H1 (cell line): ENCODE results near the gene PAK5. TPM values are rescaled to one million over a fixed set of nuclear protein-coding genes. Genes with fewer than 3 reads are reported as not detected.

ENCODE experiments used
- CTCF ChIA-PET: fragments of 300-600 bp; sonication (Branson Sonifier 250); formaldehyde crosslinking; loops from one replicate; lab custom pipeline; 2021; ENCODE audit not compliant: partially characterized antibody; lab: Charles Lee
- POLR2A ChIA-PET: fragments of 300-600 bp; sonication (Branson Sonifier 250); formaldehyde crosslinking; loops from one replicate; lab custom pipeline; 2021; ENCODE audit warnings: inconsistent platforms; ENCODE audit not compliant: partially characterized antibody; lab: Charles Lee
- DNase-seq, 2 experiments: peaks; one replicate each; pipeline versions ENCODE4 v3.0.0 to v3.0.0-alpha.2; 2010 to 2022; ENCODE audit warnings: low spot score in 2 of 2, low read depth in 1 of 2, mixed read lengths in 1 of 2
- FAIRE-seq: peaks from 2 replicates; lab custom pipeline; 2011; peaks lifted over from hg19 to GRCh38; lab: Jason Lieb, UNC
- H2AFZ ChIP-seq: 2 replicates; pipeline ENCODE4 v1.8.1; 2012; ENCODE audit warnings: low read length, inconsistent platforms
- H2AK5ac ChIP-seq: 2 replicates; pipeline ENCODE4 v1.6.1; 2013; ENCODE audit warnings: low read depth, low read length
- H2BK120ac ChIP-seq: replicated peaks from 2 replicates; pipeline ENCODE3; 2013; ENCODE audit warnings: low read depth, low read length, inconsistent platforms
- H2BK12ac ChIP-seq: 2 replicates; pipeline ENCODE4 v1.6.1; 2013; ENCODE audit warnings: low read depth, low read length
- H2BK15ac ChIP-seq: 2 replicates; pipeline ENCODE4 v1.6.1; 2013; ENCODE audit warnings: low read length
- H2BK20ac ChIP-seq: 2 replicates; pipeline ENCODE4 v1.6.1; 2013; ENCODE audit warnings: low read length
- H2BK5ac ChIP-seq: 2 replicates; pipeline ENCODE4 v1.6.1; 2013; ENCODE audit warnings: low read depth, low read length
- H3K14ac ChIP-seq: 2 replicates; pipeline ENCODE4 v1.6.1; 2013; ENCODE audit warnings: inconsistent platforms; ENCODE audit not compliant: insufficient read length
- H3K18ac ChIP-seq: 2 replicates; pipeline ENCODE4 v1.6.1; 2013; ENCODE audit warnings: low read length; ENCODE audit errors: extremely low read depth
- H3K23ac ChIP-seq: 2 replicates; pipeline ENCODE4 v1.6.1; 2013; ENCODE audit warnings: inconsistent platforms; ENCODE audit not compliant: insufficient read length
- H3K23me2 ChIP-seq: 2 replicates; pipeline ENCODE4 v1.6.1; 2013; ENCODE audit warnings: low read depth, low read length
- H3K27ac ChIP-seq: 2 replicates; pipeline ENCODE4 v1.6.1; 2011; ENCODE audit warnings: low read depth, low read length, inconsistent platforms
- H3K27me3 ChIP-seq, 4 experiments: replicated peaks in 1 of 4; 1 replicate in 1 of 4; 2 replicates in 3 of 4; pipeline versions ENCODE4 v1.6.1 to v1.8.1; 2011 to 2013; ENCODE audit warnings: low read length in 3 of 4, mild to moderate bottlenecking in 3 of 4, inconsistent platforms in 2 of 4, mixed read lengths in 2 of 4, moderate library complexity in 1 of 4; ENCODE audit not compliant: control insufficient read depth in 3 of 4, insufficient read depth in 3 of 4; ENCODE audit errors: extremely low read depth in 1 of 4
- H3K36me3 ChIP-seq, 4 experiments: 2 replicates each; pipeline versions ENCODE4 v1.6.1 to v1.8.1; 2011 to 2013; ENCODE audit warnings: mild to moderate bottlenecking in 4 of 4, low read length in 3 of 4, moderate library complexity in 2 of 4, control low read depth in 1 of 4, inconsistent platforms in 1 of 4; ENCODE audit not compliant: insufficient read depth in 4 of 4, control insufficient read depth in 2 of 4
- H3K4ac ChIP-seq: replicated peaks from 2 replicates; pipeline ENCODE3; 2013; ENCODE audit warnings: low read length, low read depth, mixed read lengths, inconsistent platforms; ENCODE audit not compliant: insufficient read length
- H3K4me1 ChIP-seq, 4 experiments: replicated peaks in 1 of 4; 1 replicate in 1 of 4; 2 replicates in 3 of 4; pipeline versions ENCODE4 v1.6.1 to v1.8.1; 2011 to 2013; ENCODE audit warnings: low read length in 3 of 4, inconsistent platforms in 2 of 4, mixed read lengths in 1 of 4; ENCODE audit not compliant: insufficient read depth in 4 of 4, control insufficient read depth in 3 of 4
- H3K4me2 ChIP-seq, 2 experiments: 2 replicates each; pipeline versions ENCODE4 v1.6.1 to v1.8.1; 2011 to 2013; ENCODE audit warnings: low read depth in 2 of 2, low read length in 2 of 2, control low read depth in 1 of 2, inconsistent platforms in 1 of 2, mild to moderate bottlenecking in 1 of 2; ENCODE audit not compliant: insufficient read depth in 1 of 2
- H3K4me3 ChIP-seq, 4 experiments: fragments of 200-600, 300-600 bp in 1 of 4; sonication (generic), shearing (Covaris generic), sonication (Bioruptor Twin) in 1 of 4; 2 replicates each; pipeline versions ENCODE4 v1.5.1 to v1.8.1; 2011 to 2016; ENCODE audit warnings: low read length in 4 of 4, low read depth in 3 of 4, control low read depth in 2 of 4, inconsistent platforms in 2 of 4, mild to moderate bottlenecking in 2 of 4, mixed read lengths in 1 of 4, moderate library complexity in 1 of 4; ENCODE audit not compliant: insufficient read depth in 2 of 4; ENCODE audit errors: extremely low read depth in 1 of 4
- H3K56ac ChIP-seq: replicated peaks from 2 replicates; pipeline ENCODE3; 2013; ENCODE audit warnings: low read depth, mild to moderate bottlenecking, mixed read lengths, low read length, inconsistent platforms; ENCODE audit not compliant: insufficient read length
- H3K79me1 ChIP-seq: 2 replicates; pipeline ENCODE4 v1.6.1; 2013; ENCODE audit warnings: low read depth, low read length, control low read depth
- H3K79me2 ChIP-seq, 2 experiments: 2 replicates each; pipeline versions ENCODE4 v1.6.1 to v1.8.1; 2012 to 2013; ENCODE audit warnings: low read length in 2 of 2, mild to moderate bottlenecking in 2 of 2, inconsistent platforms in 1 of 2; ENCODE audit not compliant: insufficient read depth in 2 of 2, control insufficient read depth in 1 of 2
- H3K9ac ChIP-seq, 4 experiments: replicated peaks in 1 of 4; 1 replicate in 1 of 4; 2 replicates in 3 of 4; pipeline versions ENCODE4 v1.6.1 to v1.8.1; 2011 to 2013; ENCODE audit warnings: low read depth in 3 of 4, low read length in 3 of 4, control low read depth in 2 of 4, mild to moderate bottlenecking in 2 of 4, moderate library complexity in 2 of 4, inconsistent platforms in 1 of 4; ENCODE audit errors: extremely low read depth in 1 of 4
- H3K9me3 ChIP-seq, 2 experiments: 2 replicates each; pipeline versions ENCODE4 v1.6.1 to v1.8.1; 2012 to 2013; ENCODE audit warnings: mild to moderate bottlenecking in 2 of 2, moderate library complexity in 2 of 2, control low read depth in 1 of 2, inconsistent platforms in 1 of 2, low read depth in 1 of 2, low read length in 1 of 2, mixed read lengths in 1 of 2; ENCODE audit not compliant: insufficient read depth in 2 of 2
- H4K20me1 ChIP-seq, 2 experiments: replicated peaks in 1 of 2; 2 replicates each; pipeline versions ENCODE3 to v1.8.1; 2011 to 2013; ENCODE audit warnings: inconsistent platforms in 2 of 2, low read length in 2 of 2, mild to moderate bottlenecking in 1 of 2; ENCODE audit not compliant: insufficient read depth in 2 of 2, control insufficient read depth in 1 of 2
- H4K5ac ChIP-seq: 2 replicates; pipeline ENCODE4 v1.6.1; 2013; ENCODE audit warnings: low read length, low read depth, mixed read lengths, inconsistent platforms; ENCODE audit not compliant: insufficient read length
- H4K8ac ChIP-seq: 2 replicates; pipeline ENCODE4 v1.8.0; 2013; ENCODE audit warnings: mild to moderate bottlenecking, moderate library complexity, low read length, inconsistent platforms; ENCODE audit not compliant: insufficient read depth; ENCODE audit errors: extremely low read depth
- H4K91ac ChIP-seq: replicated peaks from 2 replicates; pipeline ENCODE3; 2013; ENCODE audit warnings: low read length, mixed read lengths, inconsistent platforms; ENCODE audit not compliant: insufficient read length
- ATF2 ChIP-seq: IDR thresholded peaks from 2 replicates; pipeline ENCODE4 v1.6.1; 2012; ENCODE audit warnings: low read length, inconsistent platforms
- ATF3 ChIP-seq: IDR thresholded peaks from 2 replicates; pipeline ENCODE4 v1.6.1; 2011; ENCODE audit warnings: low read depth, mild to moderate bottlenecking, low read length; ENCODE audit not compliant: insufficient read depth
- CBX8 ChIP-seq: fragments of 300-800, 300-1000 bp; sonication (generic); IDR thresholded peaks from 2 replicates; pipeline ENCODE4 v1.7.1; 2016; ENCODE audit warnings: low read depth, low read length, borderline replicate concordance
- MAX ChIP-seq: IDR thresholded peaks from 2 replicates; pipeline ENCODE4 v1.6.1; 2012; ENCODE audit warnings: inconsistent platforms
- SIN3A ChIP-seq, 2 experiments: IDR thresholded peaks in 1 of 2; conservative IDR thresholded peaks in 1 of 2; 2 replicates each; pipeline ENCODE4 v1.6.1; 2011 to 2012; ENCODE audit warnings: low read length in 2 of 2, improper control_type of control experiment in 1 of 2, low read depth in 1 of 2, mild to moderate bottlenecking in 1 of 2
- SP4 ChIP-seq: IDR thresholded peaks from 2 replicates; pipeline ENCODE4 v1.6.1; 2012; ENCODE audit warnings: low read length, inconsistent platforms
- WGBS, 2 experiments: shearing (Covaris generic) in 1 of 2; methylation state at CpG; one replicate each; pipeline versions ENCODE4 v1.1.6 to v1.1.7; 2013 to 2015; ENCODE audit warnings: low lambda C conversion rate in 2 of 2, mixed read lengths in 2 of 2, inconsistent platforms in 1 of 2, low coverage in 1 of 2, missing lambda C conversion rate in 1 of 2; ENCODE audit not compliant: insufficient replicate concordance in 2 of 2, insufficient coverage in 1 of 2, insufficient read length in 1 of 2; ENCODE audit errors: extremely low coverage in 1 of 2, missing lambda C conversion rate in 1 of 2; 5-methylcytosine and 5-hydroxymethylcytosine counted together
- polyA plus RNA-seq, 7 experiments: library from polyadenylated mRNA; depleted of rRNA in 3 of 7; stranded (reverse) in 5 of 7; unstranded in 2 of 7; fragments of >200 nt in 5 of 7; fragments of 200-250 nt in 2 of 7; gene quantifications; 1 replicate in 5 of 7; 2 replicates in 1 of 7; 4 replicates in 1 of 7; pipeline versions ENCODE4 v1.2.1 to v1.2.3, GENCODE V29; 2011 to 2013; ENCODE audit warnings: missing spikeins in 2 of 7, mixed read lengths in 2 of 7
- total RNA-seq: library from RNA; stranded (reverse); fragmentation: NEBNext Ultra II Directional; extraction: Animal tissue kit (Norgen Biotek cat#: 25700); gene quantifications from 2 replicates; pipeline ENCODE4 v1.2.1, GENCODE V29; 2021

PAK5 gene
- total and polyA plus RNA-seq, 2 of the 8 experiments (the other 6 are each of a cell fraction or from before 2014, with no cell fraction given), result 0.54 to 0.80 TPM

- no peaks in the 10 kb centered on the region for H3K27me3 ChIP-seq
- no peaks in the 10 kb centered on the region for H3K79me1 ChIP-seq
- H2AFZ ChIP-seq, result no peak overlapping the region
- FAIRE-seq (no peak), DNase-seq (no peak)
- no peaks in the 10 kb centered on the region for H3K9me3 ChIP-seq
- H4K8ac ChIP-seq, result no peak overlapping the region
- no peak overlapping the region for H3K18ac ChIP-seq
- no peak overlapping the region for H2BK5ac ChIP-seq
- ChIA-PET POLR2A (no interaction called here), CTCF (interaction anchor here (1.1 to 8.1 kb wide), 7 partner anchors 147 to 612 kb away, joined by 3 to 104 read pairs (median 43); no protein-coding TSS in a partner anchor)
- 70% methylated on average over 4 of the region's 4 CpGs; no CpG with 5 or more reads in 1 of the 2 experiments for WGBS, 2 experiments
- no peak overlapping the region for H3K4me2 ChIP-seq
- H3K36me3 ChIP-seq, result no peaks in the 10 kb centered on the region
- H4K5ac ChIP-seq, result no peak overlapping the region
- H3K4me1 ChIP-seq, result no peaks in the 10 kb centered on the region
- no peak overlapping the region for H4K91ac ChIP-seq
- no peaks in the 10 kb centered on the region for H3K79me2 ChIP-seq
- H3K23me2 ChIP-seq, result no peaks in the 10 kb centered on the region
- no peak overlapping the region for H2BK12ac ChIP-seq
- H3K56ac ChIP-seq, result no peak overlapping the region
- no peak overlapping the region for H3K27ac ChIP-seq
- no peaks in the 10 kb centered on the region for H4K20me1 ChIP-seq
- no peak overlapping the region for H3K14ac ChIP-seq
- no peak overlapping the region for H3K23ac ChIP-seq
- H2BK15ac ChIP-seq, result no peak overlapping the region
- no peak overlapping the region for H3K4ac ChIP-seq
- no peak overlapping the region for H2AK5ac ChIP-seq
- H3K9ac ChIP-seq, result no peak overlapping the region
- no peak for TF ChIP-seq SP4
- TF ChIP-seq CBX8, result no peak
- no peak for TF ChIP-seq MAX
- TF ChIP-seq ATF2, result no peak
- TF ChIP-seq SIN3A (conservative IDR thresholded peaks at IDR 0.05 in 1 of 2, IDR thresholded peaks at IDR 0.05 in 1 of 2; ENCODE audit: low read depth in 1 of 2, low read length in 2 of 2), result no peak
- no peak for TF ChIP-seq ATF3
- TF ChIP-seq, all 59 proteins: peak for 0
- H2BK20ac ChIP-seq, result no peak overlapping the region
- no peak overlapping the region for H2BK120ac ChIP-seq
- no peak overlapping the region for H3K4me3 ChIP-seq
Observed at GRCh38 chr20:9615118-9615517, 223.8 kb downstream of the PAK5 start.
